Fibroblast of the aortic adventitia (primary cell): ENCODE measurements around the gene ZEB1. TPM values are rescaled to one million over a fixed set of nuclear protein-coding genes. Genes with fewer than 3 reads are reported as not detected.
A peak's percentile ranks its signal among the peaks of the same experiment; 100 is the strongest.

Experiments
- DNase-seq: peaks from one replicate; pipeline ENCODE4 v3.0.0-alpha.2; 2010; ENCODE audit warnings: low read depth
- H3K4me3 ChIP-seq: 2 replicates; pipeline ENCODE4 v1.5.1; 2011; ENCODE audit warnings: low read depth, mild to moderate bottlenecking, control low read depth, low read length, moderate library complexity
- total RNA-seq: library from RNA; depleted of rRNA; stranded (reverse); fragments of >200 nt; gene quantifications from 2 replicates; pipeline ENCODE4 v1.2.3, GENCODE V29; 2012; ENCODE audit warnings: low replicate concordance
- TF ChIP-seq, protein P1 (sequence below): IDR thresholded peaks from 2 replicates; pipeline ENCODE4 v1.5.1; 2011; ENCODE audit warnings: mild to moderate bottlenecking, low read length, control low read depth, inconsistent platforms; ENCODE audit not compliant: insufficient read depth

The ZEB1 gene
- total RNA-seq, 1 donor = 153 TPM

DNA sequence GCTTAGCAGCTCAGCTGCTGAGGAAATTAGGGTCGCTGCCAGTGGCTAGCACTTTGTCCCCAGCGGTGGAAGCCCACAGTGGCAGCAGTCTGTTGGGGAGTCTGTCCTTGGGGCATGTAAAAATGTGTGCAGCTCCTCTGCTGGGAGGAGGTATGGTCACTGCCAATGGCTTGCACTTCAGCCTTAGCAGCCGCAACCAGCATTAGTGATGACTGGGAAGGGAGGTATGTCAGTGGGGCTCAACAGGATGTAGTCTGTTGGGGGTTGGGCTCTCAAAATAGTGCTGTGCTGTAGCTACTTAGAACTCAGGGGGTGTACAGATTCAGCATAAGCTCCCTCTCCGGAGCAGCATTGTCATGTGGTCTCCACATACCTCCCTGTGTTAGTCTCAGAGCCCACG lies 189.9 kb downstream of the ZEB1 start:
- no peak for DNase-seq
- TF ChIP-seq, protein P1, sequence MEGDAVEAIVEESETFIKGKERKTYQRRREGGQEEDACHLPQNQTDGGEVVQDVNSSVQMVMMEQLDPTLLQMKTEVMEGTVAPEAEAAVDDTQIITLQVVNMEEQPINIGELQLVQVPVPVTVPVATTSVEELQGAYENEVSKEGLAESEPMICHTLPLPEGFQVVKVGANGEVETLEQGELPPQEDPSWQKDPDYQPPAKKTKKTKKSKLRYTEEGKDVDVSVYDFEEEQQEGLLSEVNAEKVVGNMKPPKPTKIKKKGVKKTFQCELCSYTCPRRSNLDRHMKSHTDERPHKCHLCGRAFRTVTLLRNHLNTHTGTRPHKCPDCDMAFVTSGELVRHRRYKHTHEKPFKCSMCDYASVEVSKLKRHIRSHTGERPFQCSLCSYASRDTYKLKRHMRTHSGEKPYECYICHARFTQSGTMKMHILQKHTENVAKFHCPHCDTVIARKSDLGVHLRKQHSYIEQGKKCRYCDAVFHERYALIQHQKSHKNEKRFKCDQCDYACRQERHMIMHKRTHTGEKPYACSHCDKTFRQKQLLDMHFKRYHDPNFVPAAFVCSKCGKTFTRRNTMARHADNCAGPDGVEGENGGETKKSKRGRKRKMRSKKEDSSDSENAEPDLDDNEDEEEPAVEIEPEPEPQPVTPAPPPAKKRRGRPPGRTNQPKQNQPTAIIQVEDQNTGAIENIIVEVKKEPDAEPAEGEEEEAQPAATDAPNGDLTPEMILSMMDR = no peak
- H3K4me3 ChIP-seq = no peak overlapping the region

- TF ChIP-seq, protein P1 = no peak
- no peak for DNase-seq
- no peak overlapping the region for H3K4me3 ChIP-seq
Observed at GRCh38 chr10:31509989-31510388, 191.0 kb downstream of the ZEB1 start.

DNA sequence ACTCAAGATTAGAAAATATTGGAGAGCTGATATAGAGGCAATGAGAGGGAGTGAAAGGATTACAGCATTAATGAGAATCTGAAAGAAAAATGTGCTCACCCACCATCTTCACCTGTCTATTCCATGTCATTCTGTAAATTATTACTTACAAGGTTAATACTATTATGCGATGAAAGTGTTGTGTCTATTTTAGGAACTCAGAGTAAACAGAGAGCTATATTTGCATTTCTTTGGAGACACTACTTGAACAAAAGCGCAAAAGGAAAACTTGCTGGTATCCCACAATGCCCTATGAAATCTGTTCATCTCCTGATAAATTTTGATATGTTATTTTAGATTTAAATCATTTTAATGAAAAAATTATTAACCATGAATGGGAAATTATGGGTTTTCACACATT lies 196.1 kb downstream of the ZEB1 start:
- no peak for DNase-seq
- TF ChIP-seq, protein P1 = no peak

GRCh38 chr10:31515819-31516402 lies 196.9 kb downstream of the ZEB1 start:
- DNase-seq = peak; percentile 22
- H3K4me3 ChIP-seq = no peak overlapping the region
- TF ChIP-seq, protein P1 = no peak

More for the DNA sequence above, 196.1 kb downstream of the ZEB1 start:
- no peak overlapping the region for H3K4me3 ChIP-seq

- no peak overlapping the region for H3K4me3 ChIP-seq
- DNase-seq = no peak
- TF ChIP-seq, protein P1 = no peak
Observed at GRCh38 chr10:31520986-31521831, 202.2 kb downstream of the ZEB1 start.

GRCh38 chr10:31522820-31523219 lies 203.8 kb downstream of the ZEB1 start:
- H3K4me3 ChIP-seq = no peak overlapping the region
- TF ChIP-seq, protein P1 = no peak
- no peak for DNase-seq
